GM12878 (cell line): ENCODE data around the gene MINDY3. TPM values are rescaled to one million over a fixed set of nuclear protein-coding genes. Genes with fewer than 3 reads are reported as not detected.

Experiments
- ATAC-seq: fragments of 200-7000 bp; cut with Tn5 transposase; 3 replicates; pipeline ENCODE4 v1.9.1; 2020; ENCODE audit warnings: mild to moderate bottlenecking, moderate library complexity
- BruUV-seq: library from RNA; stranded (reverse); fragments of 400-500 nt; replicated peaks from 2 replicates; lab custom pipeline; 2021; lab: Mats Ljungman, UMichigan
- CTCF ChIA-PET: fragments of 300-600 bp; sonication (Branson Sonifier 250); formaldehyde crosslinking; extraction: SDS; loops from one replicate; lab custom pipeline; 2021; ENCODE audit warnings: inconsistent platforms; lab: Yijun Ruan, JAX
- POLR2A ChIA-PET: fragments of 350-600 bp; formaldehyde crosslinking; extraction: SDS; loops from one replicate; lab custom pipeline; 2021; ENCODE audit warnings: inconsistent platforms; lab: Charles Lee
- RAD21 ChIA-PET: fragments of 300-600 bp; sonication (Branson Sonifier 250); formaldehyde crosslinking; loops from one replicate; lab custom pipeline; 2023; ENCODE audit warnings: antibody characterized with exemption; ENCODE audit not compliant: unreplicated experiment; lab: Charles Lee
- SMC1A ChIA-PET: fragments of 300-600 bp; sonication (Branson Sonifier 250); formaldehyde crosslinking; loops from one replicate; lab custom pipeline; 2023; ENCODE audit not compliant: unreplicated experiment, uncharacterized antibody; lab: Charles Lee
- DNase-seq: peaks from one replicate; pipeline ENCODE4 v3.0.0-alpha.2; 2011; ENCODE audit warnings: low read depth, low spot score
- FAIRE-seq: peaks from 3 replicates; lab custom pipeline; 2011; peaks lifted over from hg19 to GRCh38; lab: Jason Lieb, UNC
- H2AFZ ChIP-seq: 2 replicates; pipeline ENCODE4 v1.6.0; 2011; ENCODE audit warnings: low read depth, low read length, control low read depth; ENCODE audit not compliant: control insufficient read depth
- H3K27ac ChIP-seq: 2 replicates; pipeline ENCODE4 v1.5.1; 2011; ENCODE audit warnings: control low read depth; ENCODE audit not compliant: control insufficient read depth, insufficient read depth
- H3K27me3 ChIP-seq, 2 experiments: replicated peaks in 1 of 2; 2 replicates each; pipeline versions ENCODE4 v1.6.0 to v1.6.1; 2011; ENCODE audit warnings: low read length in 1 of 2; ENCODE audit not compliant: control insufficient read depth in 2 of 2, insufficient read depth in 2 of 2
- H3K36me3 ChIP-seq, 2 experiments: 2 replicates each; pipeline ENCODE4 v1.5.1; 2011; ENCODE audit warnings: low read length in 1 of 2; ENCODE audit not compliant: control insufficient read depth in 2 of 2, insufficient read depth in 2 of 2
- H3K4me1 ChIP-seq: 2 replicates; pipeline ENCODE4 v1.6.1; 2011; ENCODE audit warnings: mild to moderate bottlenecking, low read length, moderate library complexity, mixed read lengths; ENCODE audit not compliant: control insufficient read depth, insufficient read depth
- H3K4me2 ChIP-seq: 2 replicates; pipeline ENCODE4 v1.6.0; 2011; ENCODE audit warnings: control low read depth; ENCODE audit not compliant: control insufficient read depth, insufficient read depth
- H3K4me3 ChIP-seq: fragments of 200-600 bp; sonication (generic); 2 replicates; pipeline ENCODE4 v1.5.1; 2016
- H3K79me2 ChIP-seq: 2 replicates; pipeline ENCODE4 v1.6.0; 2011; ENCODE audit warnings: low read length; ENCODE audit not compliant: control insufficient read depth, insufficient read depth
- H3K9ac ChIP-seq: 2 replicates; pipeline ENCODE4 v1.8.0; 2011; ENCODE audit warnings: low read length, control low read depth, mixed read lengths; ENCODE audit not compliant: control insufficient read depth, insufficient read depth
- H3K9me3 ChIP-seq: replicated peaks from 3 replicates; pipeline ENCODE4 v1.5.1; 2011; ENCODE audit warnings: mild to moderate bottlenecking, low read length; ENCODE audit not compliant: control insufficient read depth, insufficient read depth
- H4K20me1 ChIP-seq: 2 replicates; pipeline ENCODE4 v1.6.0; 2011; ENCODE audit not compliant: control insufficient read depth, insufficient read depth
- CBFB ChIP-seq: IDR thresholded peaks from 2 replicates; pipeline ENCODE4 v1.6.1; 2016; ENCODE audit warnings: antibody characterized with exemption, low read depth
- CBX5 ChIP-seq: sonication (generic); IDR thresholded peaks from 2 replicates; pipeline ENCODE4 v1.6.1; 2016; ENCODE audit warnings: low read depth, moderate library complexity, mild to moderate bottlenecking, inconsistent platforms
- CHD1 ChIP-seq: IDR thresholded peaks from 2 replicates; pipeline ENCODE4 v1.6.1; 2012; ENCODE audit warnings: low read depth, low read length, improper control_type of control experiment
- DPF2 ChIP-seq: fragments of 450-650 bp; IDR thresholded peaks from 2 replicates; pipeline ENCODE4 v1.6.1; 2017; ENCODE audit warnings: mild to moderate bottlenecking
- HDAC2 ChIP-seq: fragments of 200-600 bp; sonication (generic); IDR thresholded peaks from 2 replicates; pipeline ENCODE4 v1.6.1; 2017
- NBN ChIP-seq: fragments of 450-650 bp; IDR thresholded peaks from 2 replicates; pipeline ENCODE4 v1.6.1; 2016
- NFIC ChIP-seq: IDR thresholded peaks from 2 replicates; pipeline ENCODE4 v1.6.1; 2012; ENCODE audit warnings: low read depth, mild to moderate bottlenecking, inconsistent platforms, low read length, moderate library complexity
- NFYA ChIP-seq: IDR thresholded peaks from 2 replicates; pipeline ENCODE4 v1.6.1; 2011; ENCODE audit warnings: low read depth, mild to moderate bottlenecking, low read length, improper control_type of control experiment, borderline replicate concordance
- PAX8 ChIP-seq: fragments of 450-650 bp; IDR thresholded peaks from 2 replicates; pipeline ENCODE4 v1.6.1; 2017; ENCODE audit warnings: mild to moderate bottlenecking, moderate library complexity
- POLR2A ChIP-seq: IDR thresholded peaks from 2 replicates; pipeline ENCODE4 v1.6.1; 2011; ENCODE audit warnings: low read depth, mild to moderate bottlenecking, low read length
- RAD51 ChIP-seq: fragments of 450-650 bp; IDR thresholded peaks from 2 replicates; pipeline ENCODE4 v1.6.1; 2016; ENCODE audit warnings: moderate library complexity, mild to moderate bottlenecking, inconsistent platforms
- SIX5 ChIP-seq: IDR thresholded peaks from 2 replicates; pipeline ENCODE4 v1.6.1; 2011; ENCODE audit warnings: mild to moderate bottlenecking, low read depth, low read length, moderate library complexity; ENCODE audit not compliant: severe bottlenecking
- SPI1 ChIP-seq: IDR thresholded peaks from 2 replicates; pipeline ENCODE4 v1.6.1; 2011; ENCODE audit warnings: low read depth, mild to moderate bottlenecking, low read length, moderate library complexity, borderline replicate concordance; ENCODE audit not compliant: insufficient read depth
- SRF ChIP-seq, 2 experiments: IDR thresholded peaks; 2 replicates each; pipeline ENCODE4 v1.6.1; 2011; ENCODE audit warnings: low read depth in 2 of 2, low read length in 2 of 2, mild to moderate bottlenecking in 1 of 2, moderate library complexity in 1 of 2
- STAT1 ChIP-seq: fragments of 450-650 bp; conservative IDR thresholded peaks from 2 replicates; pipeline ENCODE4 v1.6.1; 2014; ENCODE audit warnings: antibody characterized with exemption, mild to moderate bottlenecking
- TBL1XR1 ChIP-seq: IDR thresholded peaks from 2 replicates; pipeline ENCODE4 v1.6.1; 2012; ENCODE audit warnings: low read depth, low read length, improper control_type of control experiment
- WRNIP1 ChIP-seq: IDR thresholded peaks from 2 replicates; pipeline ENCODE4 v1.6.1; 2011; ENCODE audit warnings: low read depth, low read length, improper control_type of control experiment, borderline replicate concordance
- ZNF274 ChIP-seq: IDR thresholded peaks from one replicate; pipeline ENCODE4 v1.8.0; 2011; ENCODE audit not compliant: insufficient read length, insufficient read depth
- WGBS: methylation state at CpG from one replicate; pipeline ENCODE4 v1.1.6; 2016; ENCODE audit warnings: low lambda C conversion rate; ENCODE audit not compliant: insufficient replicate concordance, insufficient coverage; ENCODE audit errors: missing lambda C conversion rate; 5-methylcytosine and 5-hydroxymethylcytosine counted together
- in situ Hi-C: fragments of 300-500 bp; cut with MboI; formaldehyde crosslinking; loops from 9 replicates; pipeline ENCODE4 v1.14.3; 2018; ENCODE audit warnings: mixed read lengths
- intact Hi-C: fragments of 100-400 bp; cut with micrococcal nuclease; formaldehyde crosslinking; loops from one replicate; pipeline ENCODE4 v1.14.2; 2022; ENCODE audit not compliant: unreplicated experiment
- polyA plus RNA-seq, 11 experiments: library from polyadenylated mRNA; depleted of rRNA in 4 of 11; unstranded in 6 of 11; stranded (reverse) in 5 of 11; fragments of >200 nt; fragmentation: Nextera tagmentation in 4 of 11; fragmentation: Illumina TruSeq in 1 of 11; extraction: Ambion mirVana in 4 of 11; extraction: Trizol in 1 of 11; gene quantifications; 1 replicate in 1 of 11; 2 replicates in 10 of 11; pipeline versions ENCODE4 v1.2.1 to v1.2.3, GENCODE V29; 2011 to 2016; ENCODE audit warnings: inconsistent platforms in 2 of 11, missing spikeins in 2 of 11, low read depth in 1 of 11
- total RNA-seq, 4 experiments: library from RNA; depleted of rRNA in 3 of 4; stranded (reverse); fragments of >200 nt in 3 of 4; fragmentation: Illumina TruSeq in 1 of 4; extraction: Trizol in 1 of 4; gene quantifications; 2 replicates each; pipeline versions ENCODE4 v1.2.1 to v1.2.3, GENCODE V29; 2013 to 2021

MINDY3 gene
- total and polyA plus RNA-seq, 10 of the 15 experiments (the other 5 are each of a cell fraction or from before 2014, with no cell fraction given) = 12.0 to 23.6 (median 15.7) TPM

- TF ChIP-seq SIX5 = no peak
- TF ChIP-seq, all 136 proteins: peak for 0
Observed at GRCh38 chr10:15742102-15742501, 118.2 kb downstream of the MINDY3 start (continued).

- ATAC-seq = no peak
- RAD21 ChIA-PET = no interaction called here
- intact Hi-C loops = loop anchor here (5.0 kb wide), 2 partner anchors 89 to 309 kb away; no protein-coding TSS in a partner anchor
- no peak for FAIRE-seq
- Histone ChIP-seq H3K4me2 (no peak overlapping the region), H3K27me3 (no peaks in the 10 kb centered on the region), H4K20me1 (no peaks in the 10 kb centered on the region), H3K4me1 (no peaks in the 10 kb centered on the region), H3K27ac (no peak overlapping the region), H3K9me3 (no peaks in the 10 kb centered on the region), H3K36me3 (no peaks in the 10 kb centered on the region), H2AFZ (no peak overlapping the region), H3K79me2 (no peaks in the 10 kb centered on the region), H3K9ac (no peak overlapping the region), H3K4me3 (no peak overlapping the region)
- BruUV-seq = no TSS peak
- WGBS = 36% methylated on average over 5 of the region's 5 CpGs
- no peak for DNase-seq
- CTCF ChIA-PET = no interaction called here
- POLR2A ChIA-PET = interaction anchor here (0.5 kb wide), 1 partner anchor 9 kb away, joined by 4 read pairs; no protein-coding TSS in a partner anchor
- no peak for TF ChIP-seq PAX8
- SMC1A ChIA-PET = interaction anchor here (0.6 to 1.8 kb wide), 2 partner anchors 56 to 308 kb away, joined by 5 read pairs; no protein-coding TSS in a partner anchor
- in situ Hi-C loops = no loop called here
Observed at GRCh38 chr10:15741581-15741980, 118.7 kb downstream of the MINDY3 start.

- POLR2A ChIA-PET = no interaction called here
- intact Hi-C loops = loop anchor here (5.0 kb wide), 2 partner anchors 88 to 308 kb away; no protein-coding TSS in a partner anchor
- CTCF ChIA-PET = interaction anchor here (0.9 to 1.0 kb wide), 3 partner anchors 14 to 305 kb away, joined by 3 to 4 read pairs (median 3); no protein-coding TSS in a partner anchor
Observed at GRCh38 chr10:15740261-15740660, 120.0 kb downstream of the MINDY3 start.

More at GRCh38 chr10:15740261-15740660, 120.0 kb downstream of the MINDY3 start:
- Histone ChIP-seq H3K27ac (no peak overlapping the region), H3K4me2 (no peak overlapping the region), H3K9me3 (no peaks in the 10 kb centered on the region), H3K27me3 (no peaks in the 10 kb centered on the region), H2AFZ (no peak overlapping the region), H3K9ac (no peak overlapping the region), H3K4me1 (no peaks in the 10 kb centered on the region), H3K79me2 (no peaks in the 10 kb centered on the region), H4K20me1 (no peaks in the 10 kb centered on the region), H3K4me3 (no peak overlapping the region), H3K36me3 (no peaks in the 10 kb centered on the region)
- no TSS peak for BruUV-seq
- TF ChIP-seq STAT1 (no peak), POLR2A (no peak), CBX5 (no peak), DPF2 (no peak), WRNIP1 (no peak), NFIC (no peak), CHD1 (no peak), HDAC2 (no peak), SPI1 (no peak), SRF (IDR thresholded peaks at IDR 0.05; ENCODE audit: low read depth in 2 of 2, low read length in 2 of 2) (no peak), RAD51 (no peak), TBL1XR1 (no peak), PAX8 (no peak), NFYA (no peak), CBFB (no peak), NBN (no peak), ZNF274 (no peak)
- FAIRE-seq = no peak
- ChIA-PET SMC1A (no interaction called here), RAD21 (no interaction called here)
- in situ Hi-C loops = no loop called here
- DNase-seq = no peak
- 54% methylated on average over 6 of the region's 6 CpGs for WGBS
- no peak for ATAC-seq
